ENCODE results near the gene ATF7IP2. TPM values are rescaled to one million over a fixed set of nuclear protein-coding genes. Genes with fewer than 3 reads are reported as not detected.

The ATF7IP2 gene
- total and polyA plus RNA-seq, 9 of the 15 experiments (the other 6 are each of a cell fraction or from before 2014, with no cell fraction given): 131 to 515 (median 196) TPM

DNA sequence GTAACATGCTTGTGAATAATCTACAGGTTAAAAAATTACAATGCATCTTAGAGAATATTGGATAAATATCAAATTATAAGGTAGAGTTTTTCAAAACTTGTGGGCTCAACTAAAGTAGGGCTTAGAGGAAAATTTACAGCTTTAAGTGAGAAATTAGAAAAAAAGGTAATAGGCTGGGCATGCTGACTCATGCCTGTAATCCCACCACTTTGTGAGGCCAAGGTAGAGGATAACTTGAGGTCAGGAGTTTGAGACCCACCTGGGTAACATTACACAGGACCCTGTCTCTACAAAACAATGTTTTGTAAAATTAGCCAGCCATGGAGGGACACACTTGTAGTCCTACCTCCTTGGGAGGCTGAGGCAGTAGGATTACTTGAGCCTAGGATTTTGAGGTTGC lies 4.5 kb downstream of the ATF7IP2 start (continued):
- TF ChIP-seq, protein P1, sequence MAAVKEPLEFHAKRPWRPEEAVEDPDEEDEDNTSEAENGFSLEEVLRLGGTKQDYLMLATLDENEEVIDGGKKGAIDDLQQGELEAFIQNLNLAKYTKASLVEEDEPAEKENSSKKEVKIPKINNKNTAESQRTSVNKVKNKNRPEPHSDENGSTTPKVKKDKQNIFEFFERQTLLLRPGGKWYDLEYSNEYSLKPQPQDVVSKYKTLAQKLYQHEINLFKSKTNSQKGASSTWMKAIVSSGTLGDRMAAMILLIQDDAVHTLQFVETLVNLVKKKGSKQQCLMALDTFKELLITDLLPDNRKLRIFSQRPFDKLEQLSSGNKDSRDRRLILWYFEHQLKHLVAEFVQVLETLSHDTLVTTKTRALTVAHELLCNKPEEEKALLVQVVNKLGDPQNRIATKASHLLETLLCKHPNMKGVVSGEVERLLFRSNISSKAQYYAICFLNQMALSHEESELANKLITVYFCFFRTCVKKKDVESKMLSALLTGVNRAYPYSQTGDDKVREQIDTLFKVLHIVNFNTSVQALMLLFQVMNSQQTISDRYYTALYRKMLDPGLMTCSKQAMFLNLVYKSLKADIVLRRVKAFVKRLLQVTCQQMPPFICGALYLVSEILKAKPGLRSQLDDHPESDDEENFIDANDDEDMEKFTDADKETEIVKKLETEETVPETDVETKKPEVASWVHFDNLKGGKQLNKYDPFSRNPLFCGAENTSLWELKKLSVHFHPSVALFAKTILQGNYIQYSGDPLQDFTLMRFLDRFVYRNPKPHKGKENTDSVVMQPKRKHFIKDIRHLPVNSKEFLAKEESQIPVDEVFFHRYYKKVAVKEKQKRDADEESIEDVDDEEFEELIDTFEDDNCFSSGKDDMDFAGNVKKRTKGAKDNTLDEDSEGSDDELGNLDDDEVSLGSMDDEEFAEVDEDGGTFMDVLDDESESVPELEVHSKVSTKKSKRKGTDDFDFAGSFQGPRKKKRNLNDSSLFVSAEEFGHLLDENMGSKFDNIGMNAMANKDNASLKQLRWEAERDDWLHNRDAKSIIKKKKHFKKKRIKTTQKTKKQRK (IDR thresholded peaks at IDR 0.05; ENCODE audit: borderline replicate concordance, low read depth, low read length): no peak
- TF ChIP-seq ZNF224 (CRISPR knock-in tag; IDR thresholded peaks at IDR 0.05) (no peak), SPI1 (IDR thresholded peaks at IDR 0.05; ENCODE audit: borderline replicate concordance, low read depth, low read length) (no peak), DDX20 (tag; IDR thresholded peaks at IDR 0.05; ENCODE audit: low read depth) (no peak), TAL1 (IDR thresholded peaks at IDR 0.05) (no peak), FOXJ2 (tag; IDR thresholded peaks at IDR 0.05) (no peak), ZNF133 (CRISPR knock-in tag; IDR thresholded peaks at IDR 0.05) (no peak), POLR2G (IDR thresholded peaks at IDR 0.05; ENCODE audit: low read depth, low read length) (no peak), PRPF4 (IDR thresholded peaks at IDR 0.05; ENCODE audit: insufficient read depth, low read depth, low read length, poor library complexity, severe bottlenecking) (no peak), SMAD3 (CRISPR knock-in tag; conservative IDR thresholded peaks at IDR 0.05) (peak; percentile 45; the same call in 1 of the 2 replicates), NCOA2 (IDR thresholded peaks at IDR 0.05; ENCODE audit: partially characterized antibody in 2 of 2) (no peak), HMGN3 (IDR thresholded peaks at IDR 0.05; ENCODE audit: borderline replicate concordance, extremely low read depth, insufficient read length, low read depth, low read length) (no peak), MCM7 (IDR thresholded peaks at IDR 0.05) (no peak), ZNF696 (CRISPR knock-in tag; conservative IDR thresholded peaks at IDR 0.05) (no peak), EWSR1 (IDR thresholded peaks at IDR 0.05; ENCODE audit: borderline replicate concordance, low read depth, partially characterized antibody) (no peak), DNMT1 (IDR thresholded peaks at IDR 0.05) (no peak)
- TF ChIP-seq, protein P2, sequence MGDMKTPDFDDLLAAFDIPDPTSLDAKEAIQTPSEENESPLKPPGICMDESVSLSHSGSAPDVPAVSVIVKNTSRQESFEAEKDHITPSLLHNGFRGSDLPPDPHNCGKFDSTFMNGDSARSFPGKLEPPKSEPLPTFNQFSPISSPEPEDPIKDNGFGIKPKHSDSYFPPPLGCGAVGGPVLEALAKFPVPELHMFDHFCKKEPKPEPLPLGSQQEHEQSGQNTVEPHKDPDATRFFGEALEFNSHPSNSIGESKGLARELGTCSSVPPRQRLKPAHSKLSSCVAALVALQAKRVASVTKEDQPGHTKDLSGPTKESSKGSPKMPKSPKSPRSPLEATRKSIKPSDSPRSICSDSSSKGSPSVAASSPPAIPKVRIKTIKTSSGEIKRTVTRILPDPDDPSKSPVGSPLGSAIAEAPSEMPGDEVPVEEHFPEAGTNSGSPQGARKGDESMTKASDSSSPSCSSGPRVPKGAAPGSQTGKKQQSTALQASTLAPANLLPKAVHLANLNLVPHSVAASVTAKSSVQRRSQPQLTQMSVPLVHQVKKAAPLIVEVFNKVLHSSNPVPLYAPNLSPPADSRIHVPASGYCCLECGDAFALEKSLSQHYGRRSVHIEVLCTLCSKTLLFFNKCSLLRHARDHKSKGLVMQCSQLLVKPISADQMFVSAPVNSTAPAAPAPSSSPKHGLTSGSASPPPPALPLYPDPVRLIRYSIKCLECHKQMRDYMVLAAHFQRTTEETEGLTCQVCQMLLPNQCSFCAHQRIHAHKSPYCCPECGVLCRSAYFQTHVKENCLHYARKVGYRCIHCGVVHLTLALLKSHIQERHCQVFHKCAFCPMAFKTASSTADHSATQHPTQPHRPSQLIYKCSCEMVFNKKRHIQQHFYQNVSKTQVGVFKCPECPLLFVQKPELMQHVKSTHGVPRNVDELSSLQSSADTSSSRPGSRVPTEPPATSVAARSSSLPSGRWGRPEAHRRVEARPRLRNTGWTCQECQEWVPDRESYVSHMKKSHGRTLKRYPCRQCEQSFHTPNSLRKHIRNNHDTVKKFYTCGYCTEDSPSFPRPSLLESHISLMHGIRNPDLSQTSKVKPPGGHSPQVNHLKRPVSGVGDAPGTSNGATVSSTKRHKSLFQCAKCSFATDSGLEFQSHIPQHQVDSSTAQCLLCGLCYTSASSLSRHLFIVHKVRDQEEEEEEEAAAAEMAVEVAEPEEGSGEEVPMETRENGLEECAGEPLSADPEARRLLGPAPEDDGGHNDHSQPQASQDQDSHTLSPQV (IDR thresholded peaks at IDR 0.05): peak; percentile 26; the same call in 1 of the 2 replicates
- TF ChIP-seq, protein P3, sequence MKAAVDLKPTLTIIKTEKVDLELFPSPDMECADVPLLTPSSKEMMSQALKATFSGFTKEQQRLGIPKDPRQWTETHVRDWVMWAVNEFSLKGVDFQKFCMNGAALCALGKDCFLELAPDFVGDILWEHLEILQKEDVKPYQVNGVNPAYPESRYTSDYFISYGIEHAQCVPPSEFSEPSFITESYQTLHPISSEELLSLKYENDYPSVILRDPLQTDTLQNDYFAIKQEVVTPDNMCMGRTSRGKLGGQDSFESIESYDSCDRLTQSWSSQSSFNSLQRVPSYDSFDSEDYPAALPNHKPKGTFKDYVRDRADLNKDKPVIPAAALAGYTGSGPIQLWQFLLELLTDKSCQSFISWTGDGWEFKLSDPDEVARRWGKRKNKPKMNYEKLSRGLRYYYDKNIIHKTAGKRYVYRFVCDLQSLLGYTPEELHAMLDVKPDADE (conservative IDR thresholded peaks at IDR 0.05; ENCODE audit: control insufficient read depth, low read depth, low read length): no peak
- TF ChIP-seq, protein P4, sequence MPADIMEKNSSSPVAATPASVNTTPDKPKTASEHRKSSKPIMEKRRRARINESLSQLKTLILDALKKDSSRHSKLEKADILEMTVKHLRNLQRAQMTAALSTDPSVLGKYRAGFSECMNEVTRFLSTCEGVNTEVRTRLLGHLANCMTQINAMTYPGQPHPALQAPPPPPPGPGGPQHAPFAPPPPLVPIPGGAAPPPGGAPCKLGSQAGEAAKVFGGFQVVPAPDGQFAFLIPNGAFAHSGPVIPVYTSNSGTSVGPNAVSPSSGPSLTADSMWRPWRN (IDR thresholded peaks at IDR 0.05; ENCODE audit: low read depth): no peak
